ENCODE results near the gene ARHGAP10. TPM values are rescaled to one million over a fixed set of nuclear protein-coding genes. Genes with fewer than 3 reads are reported as not detected.

ARHGAP10 gene
- total RNA-seq, 3 donors from 2014 or later (not counting 1 experiment from before 2014, with no cell fraction given) = 13.9 to 28.7 (median 23.2) TPM

- Mint-ChIP-seq H3K4me3 (no peak overlapping the region), H3K4me1 (peaks cover 0 to 5% of the 10 kb centered on the region in 2 donors), H3K9me3 (peaks cover 0 to 6% of the 10 kb centered on the region in 2 donors), H3K27me3 (ENCODE audit: low read depth in 2 of 2) (no peaks in the 10 kb centered on the region), H3K36me3 (peaks cover 20% of the 10 kb centered on the region), H3K27ac (no peak overlapping the region)
- H3K27ac ChIP-seq (ENCODE audit: low read length) = no peak overlapping the region
- intact Hi-C loops (cut with micrococcal nuclease) = no loop called here
- WGBS (ENCODE audit: insufficient coverage) = 95% methylated on average over 3 of the region's 3 CpGs
- no peak for DNase-seq
- peaks cover 17% of the 10 kb centered on the region for H3K9me3 ChIP-seq (ENCODE audit: control insufficient read depth, insufficient read depth, low read length)
- no peaks in the 10 kb centered on the region for H3K4me1 ChIP-seq (ENCODE audit: control insufficient read depth, insufficient read depth, low read length)
- H3K36me3 ChIP-seq (ENCODE audit: control insufficient read depth, insufficient read depth, low read length) = peaks cover 17% of the 10 kb centered on the region
- H3K27me3 ChIP-seq (ENCODE audit: control insufficient read depth, insufficient read depth, low read length) = no peaks in the 10 kb centered on the region
- ATAC-seq = no peak
- H3K4me3 ChIP-seq (ENCODE audit: low read length) = no peak overlapping the region
- no peak for TF ChIP-seq CTCF (IDR thresholded peaks at IDR 0.05)
Measured at GRCh38 chr4:148069895-148070178, 337.9 kb downstream of the ARHGAP10 start.

GRCh38 chr4:148071009-148071408 lies 339.1 kb downstream of the ARHGAP10 start:
- no peaks in the 10 kb centered on the region for H3K4me1 ChIP-seq (ENCODE audit: control insufficient read depth, insufficient read depth, low read length)
- Mint-ChIP-seq H3K4me3 (no peak overlapping the region), H3K27me3 (ENCODE audit: low read depth in 2 of 2) (no peaks in the 10 kb centered on the region), H3K27ac (no peak overlapping the region), H3K9me3 (peaks cover 4 to 12% of the 10 kb centered on the region in 2 donors), H3K36me3 (peaks cover 22% of the 10 kb centered on the region), H3K4me1 (peaks cover 0 to 5% of the 10 kb centered on the region in 2 donors)
- 91% methylated on average over 3 of the region's 4 CpGs for WGBS (ENCODE audit: insufficient coverage)
- peaks cover 22% of the 10 kb centered on the region for H3K36me3 ChIP-seq (ENCODE audit: control insufficient read depth, insufficient read depth, low read length)
- peaks cover 27% of the 10 kb centered on the region for H3K9me3 ChIP-seq (ENCODE audit: control insufficient read depth, insufficient read depth, low read length)
- DNase-seq (no peak), ATAC-seq (no peak)
- TF ChIP-seq CTCF (IDR thresholded peaks at IDR 0.05) = no peak
- no peak overlapping the region for H3K27ac ChIP-seq (ENCODE audit: low read length)
- H3K27me3 ChIP-seq (ENCODE audit: control insufficient read depth, insufficient read depth, low read length) = no peaks in the 10 kb centered on the region
- intact Hi-C loops (cut with micrococcal nuclease) = no loop called here
- no peak overlapping the region for H3K4me3 ChIP-seq (ENCODE audit: low read length)

GRCh38 chr4:148072789-148073188 lies 340.9 kb downstream of the ARHGAP10 start:
- Histone ChIP-seq H3K4me3 (ENCODE audit: low read length) (no peak overlapping the region), H3K4me1 (ENCODE audit: control insufficient read depth, insufficient read depth, low read length) (no peaks in the 10 kb centered on the region), H3K27ac (ENCODE audit: low read length) (no peak overlapping the region), H3K36me3 (ENCODE audit: control insufficient read depth, insufficient read depth, low read length) (peaks cover 22% of the 10 kb centered on the region), H3K9me3 (ENCODE audit: control insufficient read depth, insufficient read depth, low read length) (peaks cover 27% of the 10 kb centered on the region), H3K27me3 (ENCODE audit: control insufficient read depth, insufficient read depth, low read length) (no peaks in the 10 kb centered on the region)
- Mint-ChIP-seq H3K9me3 (peaks cover 4 to 15% of the 10 kb centered on the region in 2 donors), H3K27ac (no peak overlapping the region), H3K4me1 (peaks cover 0 to 5% of the 10 kb centered on the region in 2 donors), H3K36me3 (peaks cover 26% of the 10 kb centered on the region), H3K27me3 (ENCODE audit: low read depth in 2 of 2) (no peaks in the 10 kb centered on the region), H3K4me3 (no peak overlapping the region)
- no peak for TF ChIP-seq CTCF (IDR thresholded peaks at IDR 0.05)
- DNase-seq (no peak), ATAC-seq (no peak)
- WGBS (ENCODE audit: insufficient coverage) = 95% methylated on average over 9 of the region's 9 CpGs
- intact Hi-C loops (cut with micrococcal nuclease) = no loop called here

DNA sequence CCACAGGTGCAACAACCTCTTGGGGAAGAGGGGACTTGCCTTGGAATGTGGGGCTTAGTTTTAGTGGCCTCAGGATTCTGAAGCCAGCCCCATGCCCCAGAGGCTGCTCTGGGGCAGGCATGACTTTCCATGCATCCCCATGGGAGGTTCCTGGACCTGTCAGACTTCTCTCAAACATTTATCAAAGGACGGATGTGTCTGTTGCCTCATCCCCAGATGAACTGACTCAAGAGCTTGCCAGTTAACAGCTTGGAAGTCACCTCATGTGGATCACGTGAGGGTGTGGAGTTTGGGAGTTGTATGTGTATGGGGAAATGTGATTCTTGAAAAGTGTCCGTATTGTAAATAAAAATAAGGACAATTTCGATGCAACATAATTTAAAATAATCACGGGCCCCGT lies 341.5 kb downstream of the ARHGAP10 start:
- no peak overlapping the region for H3K27ac ChIP-seq (ENCODE audit: low read length)
- no peak for DNase-seq
- no peaks in the 10 kb centered on the region for H3K4me1 ChIP-seq (ENCODE audit: control insufficient read depth, insufficient read depth, low read length)
- WGBS (ENCODE audit: insufficient coverage) = 95% methylated on average over 6 of the region's 6 CpGs
- Mint-ChIP-seq H3K9me3 (peaks cover 4 to 15% of the 10 kb centered on the region in 2 donors), H3K36me3 (peaks cover 26% of the 10 kb centered on the region), H3K27ac (no peak overlapping the region), H3K4me3 (no peak overlapping the region), H3K27me3 (ENCODE audit: low read depth in 2 of 2) (no peaks in the 10 kb centered on the region), H3K4me1 (peaks cover 0 to 5% of the 10 kb centered on the region in 2 donors)
- no peak overlapping the region for H3K4me3 ChIP-seq (ENCODE audit: low read length)
- intact Hi-C loops (cut with micrococcal nuclease) = no loop called here
- H3K27me3 ChIP-seq (ENCODE audit: control insufficient read depth, insufficient read depth, low read length) = no peaks in the 10 kb centered on the region
- H3K9me3 ChIP-seq (ENCODE audit: control insufficient read depth, insufficient read depth, low read length) = peaks cover 27% of the 10 kb centered on the region
- no peak for TF ChIP-seq CTCF (IDR thresholded peaks at IDR 0.05)
- H3K36me3 ChIP-seq (ENCODE audit: control insufficient read depth, insufficient read depth, low read length) = peaks cover 22% of the 10 kb centered on the region
- ATAC-seq = no peak
